CD4-positive, alpha-beta T cell (primary cell): ENCODE measurements around the gene UBE2E3. TPM values are rescaled to one million over a fixed set of nuclear protein-coding genes. Genes with fewer than 3 reads are reported as not detected.

Experiments used
- ATAC-seq: fragments of 200-7000 bp; cut with Tn5 transposase; one replicate; pipeline ENCODE4 v1.10.0; 2022; ENCODE audit warnings: mild to moderate bottlenecking; ENCODE audit not compliant: poor library complexity
- CTCF ChIA-PET: fragments of 350-600 bp; sonication (Branson Sonifier 250); formaldehyde crosslinking; loops from one replicate; lab custom pipeline; 2021; ENCODE audit warnings: antibody characterized with exemption, inconsistent platforms; lab: Charles Lee
- POLR2A ChIA-PET: fragments of 350-600 bp; sonication (Branson Sonifier 250); formaldehyde crosslinking; loops from one replicate; lab custom pipeline; 2021; ENCODE audit warnings: antibody characterized with exemption, inconsistent platforms; lab: Charles Lee
- DNase-seq, 14 experiments: peaks; one replicate each; pipeline ENCODE4 v3.0.0-alpha.2; 2013 to 2020; ENCODE audit warnings: mixed read lengths in 2 of 14
- H3K27ac ChIP-seq, 2 donors: one replicate each; pipeline versions ENCODE4 v1.5.1 to v1.7.0; 2013; ENCODE audit warnings: low read length in 2 of 2, low read depth in 1 of 2, mild to moderate bottlenecking in 1 of 2
- H3K27me3 ChIP-seq, 2 experiments: 1 replicate in 1 of 2; 2 replicates in 1 of 2; pipeline versions ENCODE4 v1.6.1 to v1.7.0; 2013; ENCODE audit warnings: low read length in 2 of 2, control low read depth in 1 of 2, mild to moderate bottlenecking in 1 of 2, moderate library complexity in 1 of 2; ENCODE audit not compliant: insufficient read depth in 2 of 2, control insufficient read depth in 1 of 2
- H3K36me3 ChIP-seq: one replicate; pipeline ENCODE4 v1.6.1; 2013; ENCODE audit warnings: low read length, control low read depth; ENCODE audit not compliant: insufficient read depth
- H3K4me1 ChIP-seq: one replicate; pipeline ENCODE4 v1.6.1; 2013; ENCODE audit warnings: low read length, control low read depth; ENCODE audit not compliant: insufficient read depth
- H3K4me3 ChIP-seq: one replicate; pipeline ENCODE4 v1.5.1; 2013; ENCODE audit warnings: mild to moderate bottlenecking, low read length, moderate library complexity
- H3K9me3 ChIP-seq, 2 experiments: 1 replicate in 1 of 2; 2 replicates in 1 of 2; pipeline versions ENCODE4 v1.6.1 to v1.7.0; 2013; ENCODE audit warnings: low read length in 2 of 2, mild to moderate bottlenecking in 2 of 2, control low read depth in 1 of 2, moderate library complexity in 1 of 2; ENCODE audit not compliant: control insufficient read depth in 1 of 2, insufficient read depth in 1 of 2
- H3K27ac Mint-ChIP-seq: one replicate; pipeline ENCODE4 v1.8.0; 2020; ENCODE audit warnings: mixed read lengths
- H3K27me3 Mint-ChIP-seq: one replicate; pipeline ENCODE4 v1.8.0; 2021; ENCODE audit warnings: mixed read lengths
- H3K36me3 Mint-ChIP-seq: one replicate; pipeline ENCODE4 v1.8.0; 2021; ENCODE audit warnings: low read depth, mixed read lengths
- H3K4me1 Mint-ChIP-seq: one replicate; pipeline ENCODE4 v1.8.0; 2021; ENCODE audit warnings: low read depth, mixed read lengths
- H3K4me3 Mint-ChIP-seq: one replicate; pipeline ENCODE4 v1.8.0; 2020; ENCODE audit warnings: mild to moderate bottlenecking, mixed read lengths
- H3K9me3 Mint-ChIP-seq: one replicate; pipeline ENCODE4 v1.8.0; 2020; ENCODE audit warnings: mixed read lengths
- intact Hi-C, 2 experiments: fragments of 100-400 bp; cut with DNase I in 1 of 2; cut with micrococcal nuclease in 1 of 2; formaldehyde crosslinking; loops; one replicate each; pipeline versions ENCODE4 v1.15.1 to v1.9.0; 2023 to 2025; cut with DNase I, micrococcal nuclease
- total RNA-seq, 174 experiments: library from RNA in 2 of 174; stranded (reverse) in 2 of 174; gene quantifications; one replicate each; pipeline ENCODE4 v1.2.3 and lab custom pipeline; 2021 to 2026
- TF ChIP-seq, protein P1 (sequence below): fragments of 200-600 bp; IDR thresholded peaks from one replicate; pipeline ENCODE4 v1.8.0; 2022; ENCODE audit warnings: antibody characterized with exemption, mild to moderate bottlenecking

The UBE2E3 gene
- total RNA-seq, 2 experiments from 2014 or later, result 20.5 TPM

DNA sequence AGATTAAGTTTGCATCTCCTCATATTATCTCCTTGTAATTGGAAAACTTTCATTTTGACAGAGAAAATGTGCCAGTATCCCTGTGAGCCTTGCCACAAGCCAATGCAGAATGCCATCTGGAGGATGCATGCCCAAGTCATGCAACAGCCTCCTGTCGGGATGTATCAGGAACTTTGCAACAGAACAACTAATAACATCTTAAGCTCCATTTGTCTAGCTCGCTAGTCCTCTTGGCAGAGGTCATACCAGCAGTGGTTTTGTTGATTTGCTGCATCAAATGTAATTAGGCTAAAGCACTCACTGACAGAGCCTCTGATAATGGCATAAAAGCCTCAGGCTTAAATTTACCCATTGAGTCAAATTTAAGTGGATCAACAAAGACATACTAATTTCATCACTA lies 125.8 kb downstream of the UBE2E3 start:
- H3K36me3 Mint-ChIP-seq, result no peaks in the 10 kb centered on the region
- TF ChIP-seq, protein P1, sequence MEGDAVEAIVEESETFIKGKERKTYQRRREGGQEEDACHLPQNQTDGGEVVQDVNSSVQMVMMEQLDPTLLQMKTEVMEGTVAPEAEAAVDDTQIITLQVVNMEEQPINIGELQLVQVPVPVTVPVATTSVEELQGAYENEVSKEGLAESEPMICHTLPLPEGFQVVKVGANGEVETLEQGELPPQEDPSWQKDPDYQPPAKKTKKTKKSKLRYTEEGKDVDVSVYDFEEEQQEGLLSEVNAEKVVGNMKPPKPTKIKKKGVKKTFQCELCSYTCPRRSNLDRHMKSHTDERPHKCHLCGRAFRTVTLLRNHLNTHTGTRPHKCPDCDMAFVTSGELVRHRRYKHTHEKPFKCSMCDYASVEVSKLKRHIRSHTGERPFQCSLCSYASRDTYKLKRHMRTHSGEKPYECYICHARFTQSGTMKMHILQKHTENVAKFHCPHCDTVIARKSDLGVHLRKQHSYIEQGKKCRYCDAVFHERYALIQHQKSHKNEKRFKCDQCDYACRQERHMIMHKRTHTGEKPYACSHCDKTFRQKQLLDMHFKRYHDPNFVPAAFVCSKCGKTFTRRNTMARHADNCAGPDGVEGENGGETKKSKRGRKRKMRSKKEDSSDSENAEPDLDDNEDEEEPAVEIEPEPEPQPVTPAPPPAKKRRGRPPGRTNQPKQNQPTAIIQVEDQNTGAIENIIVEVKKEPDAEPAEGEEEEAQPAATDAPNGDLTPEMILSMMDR, result no peak
- Histone ChIP-seq H3K4me3 (no peak overlapping the region), H3K27ac (peak overlapping the region in 1 of 2 donors; percentile 3), H3K27me3 (no peaks in the 10 kb centered on the region), H3K36me3 (no peaks in the 10 kb centered on the region), H3K4me1 (peaks cover 19% of the 10 kb centered on the region), H3K9me3 (no peaks in the 10 kb centered on the region)
- ATAC-seq (no peak), DNase-seq (no peak)
- H3K9me3 Mint-ChIP-seq, result no peaks in the 10 kb centered on the region
- ChIA-PET POLR2A (interaction anchor here (0.7 to 4.3 kb wide), 4 partner anchors 24 to 356 kb away, joined by 3 to 24 read pairs (median 5); partner anchors contain the start of gene ITGA4), CTCF (interaction anchor here (3.7 to 3.8 kb wide), 2 partner anchors 351 to 361 kb away, joined by 20 to 24 read pairs; partner anchors contain the start of gene ITGA4)
- no peaks in the 10 kb centered on the region for H3K27me3 Mint-ChIP-seq
- H3K4me1 Mint-ChIP-seq, result peaks cover 43% of the 10 kb centered on the region
- peak overlapping the region; percentile 61 for H3K27ac Mint-ChIP-seq
- no peak overlapping the region for H3K4me3 Mint-ChIP-seq
- intact Hi-C loops, result loop anchor here in 1 of 2 experiments (5.0 to 10.0 kb wide), 4 partner anchors 36 to 201 kb away; no protein-coding TSS in a partner anchor

DNA sequence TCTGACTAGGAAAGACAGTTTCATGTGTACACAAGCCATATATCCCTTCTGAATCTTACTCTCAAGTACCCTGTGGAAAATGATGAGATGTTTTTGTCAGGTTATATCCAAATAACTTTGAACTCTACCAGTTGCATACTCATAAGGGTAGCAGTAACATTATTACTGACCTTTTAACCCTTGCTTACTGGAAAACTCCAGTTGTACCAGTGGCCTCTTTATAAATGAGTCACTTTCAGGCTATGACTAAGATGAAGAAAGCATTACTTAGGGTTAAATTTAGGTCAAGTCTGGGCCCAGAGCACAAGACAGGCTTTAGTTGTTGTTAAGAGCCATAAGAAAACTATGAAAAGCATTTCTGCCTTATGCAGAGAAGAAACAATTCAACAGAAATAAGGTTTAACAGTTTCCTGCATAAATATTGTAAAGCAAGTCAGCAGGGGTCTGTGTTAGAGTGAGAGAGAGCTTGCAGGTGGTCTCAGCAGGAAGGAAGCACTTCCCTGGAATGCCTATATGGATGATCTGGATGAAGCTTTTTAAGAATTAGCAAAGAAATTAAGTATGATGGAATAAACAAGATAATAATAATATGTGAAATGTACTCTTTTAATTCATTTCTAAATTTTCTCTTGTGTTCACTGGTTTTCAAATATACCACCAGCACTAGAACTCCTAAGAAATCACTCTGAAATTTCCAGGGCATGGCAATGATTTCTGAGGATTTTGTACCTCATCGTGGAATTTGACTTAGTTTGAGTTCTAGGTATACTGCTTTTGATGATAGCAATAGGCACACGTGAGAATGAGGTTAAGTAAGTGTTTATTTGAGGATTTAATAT lies 126.6 kb downstream of the UBE2E3 start:
- ATAC-seq, result peak; percentile 78
- H3K4me3 Mint-ChIP-seq, result peak overlapping the region; percentile 25
- H3K27ac ChIP-seq, result peak overlapping the region in 1 of 2 donors; percentile 1
- no peaks in the 10 kb centered on the region for H3K36me3 ChIP-seq
- CTCF ChIA-PET, result interaction anchor here (1.6 to 3.7 kb wide), 2 partner anchors 350 to 360 kb away, joined by 5 to 24 read pairs; partner anchors contain the start of gene ITGA4
- POLR2A ChIA-PET, result interaction anchor here (2.3 to 4.3 kb wide), 2 partner anchors 17 to 350 kb away, joined by 8 to 24 read pairs; partner anchors contain the start of gene ITGA4
- TF ChIP-seq, protein P1, result no peak
- intact Hi-C loops, result loop anchor here in 1 of 2 experiments (5.0 to 10.0 kb wide), 4 partner anchors 35 to 200 kb away; no protein-coding TSS in a partner anchor
- H3K4me3 ChIP-seq, result no peak overlapping the region
- DNase-seq, result peak in 3 of 14 experiments; percentile 36 to 50 (median 50)
- no peaks in the 10 kb centered on the region for H3K36me3 Mint-ChIP-seq
- no peaks in the 10 kb centered on the region for H3K27me3 ChIP-seq
- peak overlapping the region; percentile 82 for H3K27ac Mint-ChIP-seq
- no peaks in the 10 kb centered on the region for H3K9me3 ChIP-seq
- no peaks in the 10 kb centered on the region for H3K9me3 Mint-ChIP-seq
- H3K27me3 Mint-ChIP-seq, result no peaks in the 10 kb centered on the region
- peaks cover 43% of the 10 kb centered on the region for H3K4me1 Mint-ChIP-seq
- peaks cover 19% of the 10 kb centered on the region for H3K4me1 ChIP-seq

DNA sequence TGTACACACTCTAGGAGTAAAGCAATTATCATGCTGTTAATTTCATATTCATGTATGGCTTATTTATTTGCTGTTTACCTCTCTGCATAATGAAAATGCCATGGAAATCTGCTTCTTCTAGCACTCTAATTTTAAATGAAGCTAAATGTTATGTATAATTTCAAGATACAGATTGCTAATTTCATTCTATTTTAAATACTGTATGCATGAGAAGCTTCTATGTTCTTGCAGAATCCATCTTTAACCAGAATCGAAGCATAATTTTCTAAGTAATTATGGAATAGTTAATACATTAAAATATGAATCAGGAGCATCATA lies 127.2 kb downstream of the UBE2E3 start:
- Histone ChIP-seq H3K27ac (no peak overlapping the region), H3K36me3 (no peaks in the 10 kb centered on the region), H3K4me3 (no peak overlapping the region), H3K27me3 (no peaks in the 10 kb centered on the region), H3K4me1 (peaks cover 19% of the 10 kb centered on the region), H3K9me3 (no peaks in the 10 kb centered on the region)
- Mint-ChIP-seq H3K4me3 (no peak overlapping the region), H3K4me1 (peaks cover 43% of the 10 kb centered on the region), H3K36me3 (no peaks in the 10 kb centered on the region), H3K27me3 (no peaks in the 10 kb centered on the region), H3K9me3 (no peaks in the 10 kb centered on the region), H3K27ac (peak overlapping the region; percentile 82)
- ChIA-PET POLR2A (interaction anchor here (2.3 kb wide), 1 partner anchor 17 kb away, joined by 8 read pairs; no protein-coding TSS in a partner anchor), CTCF (interaction anchor here (1.6 kb wide), 1 partner anchor 350 kb away, joined by 5 read pairs; the partner anchor contains the start of gene ITGA4)
- ATAC-seq, result no peak
- TF ChIP-seq, protein P1, result no peak
- DNase-seq, result no peak
- intact Hi-C loops, result loop anchor here in 1 of 2 experiments (5.0 to 10.0 kb wide), 4 partner anchors 35 to 200 kb away; no protein-coding TSS in a partner anchor
